Adrenal gland (tissue), 5 donors: Measurements from ENCODE around the gene WFDC12.

Experiments used
- POLR2A ChIP-seq, 2 donors: fragments of 450-650 bp; IDR thresholded peaks; one replicate each; pipeline ENCODE4 v1.6.1; 2017; ENCODE audit warnings: antibody characterized with exemption in 2 of 2, mild to moderate bottlenecking in 2 of 2, moderate library complexity in 1 of 2
- TF ChIP-seq, protein P1 (sequence below), 6 experiments: fragments of 450-650 bp in 4 of 6; fragments of 200-600 bp in 2 of 6; sonication (generic) in 1 of 6; IDR thresholded peaks; 1 replicate in 5 of 6; 2 replicates in 1 of 6; pipeline versions ENCODE4 v1.5.1 to v1.8.0; 2016 to 2021; ENCODE audit warnings: antibody characterized with exemption in 6 of 6, mild to moderate bottlenecking in 2 of 6, moderate library complexity in 1 of 6
- donor health status: DM: no; HTN: no; CAD: no.

DNA sequence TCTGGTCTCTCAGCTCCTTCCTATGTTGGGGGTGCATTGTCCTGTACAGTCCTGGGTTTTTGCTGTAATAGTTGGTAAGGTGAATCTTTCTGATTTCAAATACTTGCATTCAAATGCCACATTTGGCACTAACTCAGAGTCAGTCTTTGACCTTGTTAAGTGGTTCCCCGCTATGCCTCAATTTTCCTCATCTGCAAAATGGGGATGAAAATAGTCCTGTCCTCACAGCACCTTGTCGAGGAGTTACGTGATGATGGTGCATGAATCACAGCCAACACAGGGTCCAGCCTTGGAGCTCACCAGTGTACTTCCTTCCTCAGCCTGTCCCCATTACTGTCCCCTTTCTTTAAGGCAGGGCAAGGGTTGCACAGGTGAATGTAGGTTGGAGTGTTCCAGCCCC, 10.4 kb downstream of the WFDC12 start:
- TF ChIP-seq, protein P1, sequence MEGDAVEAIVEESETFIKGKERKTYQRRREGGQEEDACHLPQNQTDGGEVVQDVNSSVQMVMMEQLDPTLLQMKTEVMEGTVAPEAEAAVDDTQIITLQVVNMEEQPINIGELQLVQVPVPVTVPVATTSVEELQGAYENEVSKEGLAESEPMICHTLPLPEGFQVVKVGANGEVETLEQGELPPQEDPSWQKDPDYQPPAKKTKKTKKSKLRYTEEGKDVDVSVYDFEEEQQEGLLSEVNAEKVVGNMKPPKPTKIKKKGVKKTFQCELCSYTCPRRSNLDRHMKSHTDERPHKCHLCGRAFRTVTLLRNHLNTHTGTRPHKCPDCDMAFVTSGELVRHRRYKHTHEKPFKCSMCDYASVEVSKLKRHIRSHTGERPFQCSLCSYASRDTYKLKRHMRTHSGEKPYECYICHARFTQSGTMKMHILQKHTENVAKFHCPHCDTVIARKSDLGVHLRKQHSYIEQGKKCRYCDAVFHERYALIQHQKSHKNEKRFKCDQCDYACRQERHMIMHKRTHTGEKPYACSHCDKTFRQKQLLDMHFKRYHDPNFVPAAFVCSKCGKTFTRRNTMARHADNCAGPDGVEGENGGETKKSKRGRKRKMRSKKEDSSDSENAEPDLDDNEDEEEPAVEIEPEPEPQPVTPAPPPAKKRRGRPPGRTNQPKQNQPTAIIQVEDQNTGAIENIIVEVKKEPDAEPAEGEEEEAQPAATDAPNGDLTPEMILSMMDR (IDR thresholded peaks at IDR 0.05) = no peak
- TF ChIP-seq POLR2A (IDR thresholded peaks at IDR 0.05) = no peak
